ENCODE data around the gene IRAK4.

Gene IRAK4

GRCh38 chr12:43776498-43776897 lies 17.7 kb downstream of the IRAK4 start:
- DNase-seq: no peak

- no peak for DNase-seq
These were observed 28.3 kb downstream of the IRAK4 start for GRCh38 chr12:43786899-43787693.

- DNase-seq: no peak
These were observed 31.2 kb downstream of the IRAK4 start for GRCh38 chr12:43789941-43790340.

- DNase-seq: no peak
These were observed 37.0 kb downstream of the IRAK4 start for GRCh38 chr12:43795716-43796280.

GRCh38 chr12:43797561-43798217 lies 38.9 kb downstream of the IRAK4 start:
- DNase-seq: no peak

- DNase-seq: no peak
These were observed 46.6 kb downstream of the IRAK4 start for GRCh38 chr12:43805149-43805859.

GRCh38 chr12:43805860-43806736 lies 47.3 kb downstream of the IRAK4 start, which contains the start of gene TWF1:
TWF1 (minus strand) TSS chr12:43806317; CDS start chr12:43806245, 72 bp downstream.
- no peak for DNase-seq

- DNase-seq: no peak
These were observed 48.0 kb downstream of the IRAK4 start for GRCh38 chr12:43806737-43807072.

- DNase-seq: no peak
These were observed 48.6 kb downstream of the IRAK4 start for GRCh38 chr12:43807386-43807785.

- DNase-seq: no peak
These were observed 53.3 kb downstream of the IRAK4 start for GRCh38 chr12:43812057-43812456.

- no peak for DNase-seq
These were observed 54.2 kb downstream of the IRAK4 start for GRCh38 chr12:43812926-43813325.

GRCh38 chr12:43815416-43815815 lies 56.7 kb downstream of the IRAK4 start:
- DNase-seq: no peak

- no peak for DNase-seq
These were observed 57.4 kb downstream of the IRAK4 start for GRCh38 chr12:43816168-43816567.

- no peak for DNase-seq
These were observed 65.5 kb downstream of the IRAK4 start for GRCh38 chr12:43824207-43824775.

- DNase-seq: no peak
These were observed 67.9 kb downstream of the IRAK4 start for GRCh38 chr12:43826681-43827080.

GRCh38 chr12:43827093-43827492 lies 68.3 kb downstream of the IRAK4 start:
- DNase-seq: no peak

GRCh38 chr12:43832463-43833168 lies 73.9 kb downstream of the IRAK4 start:
- DNase-seq: no peak

GRCh38 chr12:43835264-43835655 lies 76.5 kb downstream of the IRAK4 start:
- no peak for DNase-seq

GRCh38 chr12:43835656-43836474 lies 77.1 kb downstream of the IRAK4 start, which contains the start of gene TMEM117:
TMEM117 (plus strand) TSS chr12:43836081.
- no peak for DNase-seq

GRCh38 chr12:43836475-43836989 lies 77.8 kb downstream of the IRAK4 start:
- no peak for DNase-seq
